ENCODE data around the gene GPRIN3. TPM values are rescaled to one million over a fixed set of nuclear protein-coding genes. Genes with fewer than 3 reads are reported as not detected.

Gene GPRIN3
- total and polyA plus RNA-seq, 2 of the 13 experiments (the other 11 are each of a cell fraction or from before 2014, with no cell fraction given): not detected

DNA sequence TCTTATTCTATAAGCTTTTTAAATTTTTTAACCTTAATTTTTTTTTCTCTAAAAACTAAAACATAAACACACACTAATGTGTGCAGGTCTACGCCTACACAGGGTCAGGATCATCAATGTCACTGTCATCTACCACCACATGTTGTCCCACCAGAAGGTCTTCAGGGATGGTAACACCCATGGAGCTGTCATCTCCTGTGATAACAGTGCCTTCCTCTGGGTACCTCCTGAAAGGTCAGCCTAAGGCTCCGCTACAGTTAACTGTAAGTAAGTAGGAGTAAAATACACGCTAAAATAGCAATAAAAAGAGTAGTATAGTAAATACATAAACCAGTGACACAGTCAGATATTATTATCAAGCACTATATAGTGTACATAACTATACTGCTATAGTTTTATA, 45.9 kb upstream of the GPRIN3 start:
- H3K27me3 ChIP-seq (ENCODE audit: control insufficient read depth in 1 of 2, insufficient read depth in 2 of 2, low read length in 2 of 2): no peaks in the 10 kb centered on the region
- H3K9me3 ChIP-seq (ENCODE audit: low read length): no peaks in the 10 kb centered on the region
- no peak overlapping the region for H2AFZ ChIP-seq (ENCODE audit: low read length)
- ATAC-seq (no peak), FAIRE-seq (no peak), DNase-seq (ENCODE audit: low spot score) (no peak)
- BruUV-seq (replicated peaks): no TSS peak
- H4K20me1 ChIP-seq (ENCODE audit: insufficient read depth, low read length): no peaks in the 10 kb centered on the region
- H3K79me2 ChIP-seq (ENCODE audit: insufficient read depth, low read length): no peaks in the 10 kb centered on the region
- no peaks in the 10 kb centered on the region for H3K36me3 ChIP-seq (replicated peaks in 1 of 2; ENCODE audit: control insufficient read depth in 1 of 2, insufficient read depth in 2 of 2, low read length in 2 of 2)
- ChIA-PET POLR2A (no interaction called here), CTCF (ENCODE audit: low intra/inter-chr PET ratio, low total read pairs) (no interaction called here)
- no peak overlapping the region for H3K27ac ChIP-seq (ENCODE audit: extremely low read length, insufficient read depth, low read length)
- TF ChIP-seq, protein P1, sequence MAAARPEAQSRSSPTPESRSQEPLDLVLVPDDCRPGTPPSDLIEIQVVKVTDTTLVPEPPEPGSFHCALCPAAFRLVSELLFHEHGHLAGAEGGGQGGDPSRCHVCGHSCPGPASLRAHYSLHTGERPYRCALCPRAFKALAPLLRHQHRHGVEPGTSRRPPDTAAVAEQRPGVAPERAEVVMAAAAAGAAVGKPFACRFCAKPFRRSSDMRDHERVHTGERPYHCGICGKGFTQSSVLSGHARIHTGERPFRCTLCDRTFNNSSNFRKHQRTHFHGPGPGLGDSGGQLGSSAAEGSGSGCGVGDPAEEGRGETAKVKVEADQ (CRISPR knock-in tag; IDR thresholded peaks at IDR 0.05; ENCODE audit: borderline replicate concordance): no peak
- no peak for TF ChIP-seq KDM2A (CRISPR knock-in tag; IDR thresholded peaks at IDR 0.05; ENCODE audit: borderline replicate concordance, low read depth)
- TF ChIP-seq POLR2AphosphoS5 (IDR thresholded peaks at IDR 0.05; ENCODE audit: low read depth, low read length): no peak
- no peak for TF ChIP-seq THAP7 (CRISPR knock-in tag; IDR thresholded peaks at IDR 0.05)
- no peak for TF ChIP-seq ZNF331 (CRISPR knock-in tag; IDR thresholded peaks at IDR 0.05)
- TF ChIP-seq, protein P2, sequence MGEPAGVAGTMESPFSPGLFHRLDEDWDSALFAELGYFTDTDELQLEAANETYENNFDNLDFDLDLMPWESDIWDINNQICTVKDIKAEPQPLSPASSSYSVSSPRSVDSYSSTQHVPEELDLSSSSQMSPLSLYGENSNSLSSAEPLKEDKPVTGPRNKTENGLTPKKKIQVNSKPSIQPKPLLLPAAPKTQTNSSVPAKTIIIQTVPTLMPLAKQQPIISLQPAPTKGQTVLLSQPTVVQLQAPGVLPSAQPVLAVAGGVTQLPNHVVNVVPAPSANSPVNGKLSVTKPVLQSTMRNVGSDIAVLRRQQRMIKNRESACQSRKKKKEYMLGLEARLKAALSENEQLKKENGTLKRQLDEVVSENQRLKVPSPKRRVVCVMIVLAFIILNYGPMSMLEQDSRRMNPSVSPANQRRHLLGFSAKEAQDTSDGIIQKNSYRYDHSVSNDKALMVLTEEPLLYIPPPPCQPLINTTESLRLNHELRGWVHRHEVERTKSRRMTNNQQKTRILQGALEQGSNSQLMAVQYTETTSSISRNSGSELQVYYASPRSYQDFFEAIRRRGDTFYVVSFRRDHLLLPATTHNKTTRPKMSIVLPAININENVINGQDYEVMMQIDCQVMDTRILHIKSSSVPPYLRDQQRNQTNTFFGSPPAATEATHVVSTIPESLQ (CRISPR knock-in tag; conservative IDR thresholded peaks at IDR 0.05): no peak
- WGBS (ENCODE audit: low lambda C conversion rate): 63% methylated on average over 3 of the region's 3 CpGs
- H3K4me2 ChIP-seq (ENCODE audit: low read depth, low read length): no peak overlapping the region
- in situ Hi-C loops (cut with HindIII; ENCODE audit: extremely low pct_ligation_motif_present, low pct_unique_long_range_greater_than_20kb) (no loop called here), intact Hi-C loops (cut with micrococcal nuclease; ENCODE audit: unreplicated experiment) (no loop called here)
- no peak overlapping the region for H3K9ac ChIP-seq (ENCODE audit: insufficient read depth, low read depth, low read length)
- H3K4me1 ChIP-seq (ENCODE audit: insufficient read depth, low read length): no peaks in the 10 kb centered on the region
- no peak overlapping the region for H3K4me3 ChIP-seq (replicated peaks in 1 of 3; ENCODE audit: insufficient read depth in 1 of 3, low read depth in 2 of 3, low read length in 3 of 3)

All from HepG2 (cell line).